Jurkat, Clone E6-1 (cell line): Measurements from ENCODE around the gene METTL8.

ENCODE experiments used
- DNase-seq: peaks from one replicate; pipeline ENCODE4 v3.0.0-alpha.2; 2011; ENCODE audit warnings: low read depth, low spot score
- H3K4me3 ChIP-seq: 2 replicates; pipeline ENCODE4 v1.5.1; 2011; ENCODE audit warnings: mild to moderate bottlenecking, low read length, control low read depth, moderate library complexity

The METTL8 gene

GRCh38 chr2:171287611-171288010 is 146.2 kb downstream of the METTL8 start:
- no peak overlapping the region for H3K4me3 ChIP-seq
- DNase-seq, result no peak

GRCh38 chr2:171287036-171287571 is 146.7 kb downstream of the METTL8 start:
- DNase-seq, result no peak
- no peak overlapping the region for H3K4me3 ChIP-seq

- no peak overlapping the region for H3K4me3 ChIP-seq
- no peak for DNase-seq
Measured at GRCh38 chr2:171281110-171281509, 152.7 kb downstream of the METTL8 start.

- no peak overlapping the region for H3K4me3 ChIP-seq
- DNase-seq, result no peak
Measured at GRCh38 chr2:171279983-171280790, 153.6 kb downstream of the METTL8 start.

- DNase-seq, result no peak
- H3K4me3 ChIP-seq, result no peak overlapping the region
Measured at GRCh38 chr2:171274757-171275156, 159.0 kb downstream of the METTL8 start.

GRCh38 chr2:171271971-171272436 is 161.8 kb downstream of the METTL8 start:
- no peak for DNase-seq
- no peak overlapping the region for H3K4me3 ChIP-seq

GRCh38 chr2:171271386-171271785 is 162.4 kb downstream of the METTL8 start:
- no peak overlapping the region for H3K4me3 ChIP-seq
- no peak for DNase-seq

GRCh38 chr2:171267855-171268629 is 165.7 kb downstream of the METTL8 start:
- H3K4me3 ChIP-seq, result no peak overlapping the region
- no peak for DNase-seq
